Measurements from ENCODE around the gene ACOXL.
"Not testable (repeated sequence)": the region's sequence is repeated elsewhere in the genome, so short reads cannot be mapped to it uniquely, and the experiment has no call there.

ACOXL gene

DNA sequence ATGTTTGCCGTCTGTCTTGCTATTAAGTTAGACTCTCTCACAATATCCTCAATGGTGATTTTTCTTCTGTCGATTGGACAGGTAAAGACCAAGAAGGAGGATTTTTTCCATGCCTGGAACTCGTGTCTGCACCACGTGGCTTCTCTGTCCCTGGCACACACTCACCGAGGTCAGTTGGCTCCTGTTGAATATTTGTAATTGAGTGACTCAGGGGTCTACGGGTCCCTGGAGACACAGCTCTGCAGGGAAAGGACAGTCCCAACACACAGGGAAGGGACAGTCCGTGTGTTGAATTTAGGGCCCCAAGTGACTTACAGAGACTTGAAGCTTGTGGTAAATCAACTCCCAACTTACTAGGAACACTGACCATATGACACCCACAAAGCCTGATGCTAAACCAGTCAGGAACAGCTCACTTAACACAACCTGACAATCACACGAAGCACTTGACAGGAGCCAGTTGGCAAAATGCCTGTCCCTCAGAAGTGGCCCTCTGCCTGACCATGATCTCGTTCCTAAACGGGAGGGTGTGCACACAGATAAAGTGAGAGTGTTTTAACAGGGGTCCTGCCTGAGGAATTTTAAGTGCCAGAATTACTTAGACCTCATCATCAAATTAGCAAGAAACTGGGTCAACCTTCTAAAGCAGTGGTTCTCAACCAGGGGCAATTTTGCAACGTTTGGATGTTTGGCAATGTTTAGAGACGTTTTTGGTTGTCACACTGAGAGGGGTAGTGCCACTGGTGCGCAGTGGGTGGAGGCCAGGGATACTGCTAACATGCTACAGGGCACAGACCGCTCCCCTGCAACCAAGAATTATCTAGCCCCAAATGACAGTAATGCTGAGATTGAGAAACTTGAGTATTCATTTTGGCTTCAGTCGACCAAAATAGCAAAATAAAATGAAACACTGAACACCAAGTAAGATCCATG lies 299.4 kb downstream of the ACOXL start:
- DNase-seq = no peak
- intact Hi-C loops (cut with DNase I) = no loop called here

DNA sequence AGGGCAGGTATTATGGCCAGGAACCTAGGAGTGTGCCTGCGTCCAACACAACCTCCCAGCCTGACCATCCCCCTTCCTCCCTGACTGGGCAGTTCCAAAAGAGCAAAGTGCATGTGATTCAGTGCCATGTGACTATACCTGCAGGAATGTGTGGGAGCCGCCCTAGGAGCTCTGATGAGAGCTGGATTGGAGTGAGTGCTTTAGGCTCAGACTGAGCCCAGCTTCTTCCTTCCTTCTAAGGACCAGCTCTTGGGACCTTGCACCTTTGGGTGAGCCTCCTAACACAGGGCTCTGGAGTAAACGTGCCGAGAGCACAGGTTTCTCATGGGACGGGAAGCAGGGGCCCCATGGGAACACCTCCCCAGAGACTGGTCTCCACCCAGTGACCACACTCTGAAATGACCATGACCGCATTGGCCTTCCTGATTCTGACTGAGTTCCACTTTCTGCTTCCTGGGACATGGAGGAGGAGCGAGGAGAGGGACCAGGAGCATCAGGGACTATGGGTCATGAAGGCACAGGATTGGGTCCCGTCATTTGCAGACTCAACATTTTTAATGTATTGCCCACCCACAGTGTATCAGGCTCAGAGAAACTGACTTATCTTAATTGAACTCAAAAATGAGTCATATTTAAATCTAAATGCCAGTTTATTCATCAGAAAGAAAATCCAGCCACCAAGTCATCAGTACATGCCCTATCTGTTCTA lies 300.5 kb downstream of the ACOXL start:
- intact Hi-C loops (cut with DNase I) = no loop called here
- DNase-seq = no peak

DNA sequence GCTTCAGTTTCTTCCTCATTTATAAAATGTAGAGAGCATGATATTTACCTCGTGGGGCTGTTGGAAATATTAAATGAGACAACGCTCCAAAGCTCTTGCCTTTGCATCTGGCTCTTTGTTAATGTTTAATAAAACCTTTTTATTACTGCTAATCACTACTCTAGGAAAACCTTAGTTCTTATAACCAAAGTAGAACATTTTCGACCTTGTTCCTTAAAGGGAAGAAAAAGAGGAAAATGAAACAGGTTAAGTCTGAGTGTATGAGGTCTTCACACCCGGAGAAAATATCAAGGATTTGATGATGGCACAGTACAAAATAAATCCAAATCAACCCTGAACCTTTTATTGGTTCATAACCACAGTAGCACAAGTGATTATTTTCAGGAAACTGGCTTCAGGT lies 301.8 kb downstream of the ACOXL start:
- DNase-seq = no peak
- intact Hi-C loops (cut with DNase I) = no loop called here

DNA sequence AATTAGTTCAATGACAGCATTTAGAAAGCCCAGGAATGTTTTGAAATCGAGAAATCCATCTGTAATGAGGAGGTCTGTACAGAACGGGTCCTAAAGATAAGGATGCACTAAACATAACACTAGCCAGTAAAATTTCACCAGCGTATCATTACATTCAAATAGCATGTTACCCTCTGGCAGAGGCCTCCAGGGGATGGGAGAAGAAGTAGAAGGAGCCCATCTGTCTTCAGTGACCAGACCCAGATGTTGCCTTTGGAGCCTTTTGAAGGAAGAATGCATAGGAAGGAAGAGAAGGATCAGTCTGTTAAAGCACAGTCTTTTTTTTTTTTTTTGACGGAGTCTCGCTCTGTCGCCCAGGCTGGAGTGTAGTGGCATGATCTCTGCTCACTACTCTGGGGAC lies 302.2 kb downstream of the ACOXL start:
- intact Hi-C loops (cut with DNase I) = no loop called here
- no peak for DNase-seq

DNA sequence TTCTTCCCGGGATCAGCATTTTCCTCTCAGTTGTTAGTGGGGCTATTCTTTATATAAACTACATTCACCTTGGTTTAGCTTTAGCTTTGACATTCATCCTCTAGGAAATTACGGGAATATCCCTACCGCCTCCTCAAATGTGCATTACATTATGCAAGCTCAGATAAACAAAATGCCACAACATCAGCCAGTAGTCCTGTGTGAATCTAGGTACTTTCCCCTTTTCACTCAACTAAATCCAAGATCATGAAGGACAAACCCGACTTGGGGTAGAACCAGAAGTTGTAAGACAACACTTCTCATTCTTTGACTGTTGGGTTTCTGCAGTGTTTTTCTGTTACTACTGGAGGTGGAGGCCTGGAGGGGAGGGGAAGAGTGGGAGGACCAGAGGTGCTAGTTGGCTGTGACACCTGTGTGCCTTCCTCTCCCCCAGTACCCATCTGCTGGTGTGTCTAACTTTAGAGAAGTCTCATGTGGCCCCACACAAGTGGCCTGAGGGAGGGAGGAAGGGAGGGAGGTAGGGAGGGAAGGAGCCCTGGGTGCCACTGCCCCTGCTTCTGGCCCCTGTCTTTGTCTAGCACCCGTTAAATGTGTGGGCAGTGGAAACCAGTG lies 303.6 kb downstream of the ACOXL start:
- intact Hi-C loops (cut with DNase I) = no loop called here
- no peak for DNase-seq

DNA sequence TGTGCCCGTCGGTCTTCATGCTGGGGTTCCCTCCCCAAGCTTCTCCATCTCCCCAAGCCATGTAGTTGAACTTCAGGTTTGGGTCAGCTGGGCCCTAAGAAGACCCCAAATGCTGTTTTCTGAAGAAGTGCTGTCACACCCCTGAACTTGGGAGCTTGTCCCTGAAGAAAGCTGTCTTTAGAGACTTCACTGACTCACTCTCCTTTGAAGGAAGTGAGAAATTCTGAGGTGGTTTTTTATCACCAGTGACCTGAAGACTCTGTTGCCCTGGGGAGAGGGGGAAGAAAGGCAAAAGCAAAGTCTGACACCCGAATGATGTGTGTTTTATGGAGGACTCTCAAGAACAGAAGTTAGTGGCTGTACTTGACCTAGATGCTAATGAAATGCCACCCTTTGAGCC lies 304.8 kb downstream of the ACOXL start:
- intact Hi-C loops (cut with DNase I) = no loop called here
- DNase-seq = no peak

DNA sequence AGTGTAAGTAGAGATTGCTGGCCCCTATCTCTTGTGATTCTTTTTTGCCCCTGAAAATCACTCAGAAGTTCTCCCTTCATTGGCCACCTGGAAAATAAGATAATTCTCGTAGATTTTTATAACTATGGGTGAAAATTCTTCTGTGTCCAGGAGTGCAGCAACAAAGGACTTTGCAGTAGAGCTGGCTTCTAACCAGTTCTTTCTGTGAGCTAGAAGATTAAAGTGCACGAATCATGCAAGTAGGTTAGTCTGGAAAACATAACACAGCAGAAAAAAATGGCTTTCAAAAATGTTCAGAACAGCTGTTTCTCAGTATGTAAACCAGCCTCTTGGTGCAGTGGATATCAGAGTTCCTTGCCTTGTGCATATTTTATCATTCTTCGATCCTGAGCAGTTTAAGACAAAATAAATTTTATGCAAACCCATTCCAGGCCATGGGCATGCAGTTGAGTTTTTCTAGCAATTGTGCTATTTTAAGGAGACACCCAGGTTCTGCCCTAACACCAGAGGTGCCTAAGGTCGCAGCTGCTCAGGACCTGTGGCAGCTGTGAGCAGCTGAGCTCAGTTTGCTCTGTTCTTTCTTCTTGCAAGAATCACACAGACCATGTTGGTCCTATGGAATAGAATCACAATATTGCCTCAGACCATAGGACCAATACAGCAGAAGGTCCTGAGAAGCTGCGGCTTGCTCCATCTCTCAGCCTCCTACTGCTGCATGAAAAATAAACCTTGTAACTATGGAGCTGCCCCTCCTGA lies 307.4 kb downstream of the ACOXL start:
- no peak for DNase-seq

DNA sequence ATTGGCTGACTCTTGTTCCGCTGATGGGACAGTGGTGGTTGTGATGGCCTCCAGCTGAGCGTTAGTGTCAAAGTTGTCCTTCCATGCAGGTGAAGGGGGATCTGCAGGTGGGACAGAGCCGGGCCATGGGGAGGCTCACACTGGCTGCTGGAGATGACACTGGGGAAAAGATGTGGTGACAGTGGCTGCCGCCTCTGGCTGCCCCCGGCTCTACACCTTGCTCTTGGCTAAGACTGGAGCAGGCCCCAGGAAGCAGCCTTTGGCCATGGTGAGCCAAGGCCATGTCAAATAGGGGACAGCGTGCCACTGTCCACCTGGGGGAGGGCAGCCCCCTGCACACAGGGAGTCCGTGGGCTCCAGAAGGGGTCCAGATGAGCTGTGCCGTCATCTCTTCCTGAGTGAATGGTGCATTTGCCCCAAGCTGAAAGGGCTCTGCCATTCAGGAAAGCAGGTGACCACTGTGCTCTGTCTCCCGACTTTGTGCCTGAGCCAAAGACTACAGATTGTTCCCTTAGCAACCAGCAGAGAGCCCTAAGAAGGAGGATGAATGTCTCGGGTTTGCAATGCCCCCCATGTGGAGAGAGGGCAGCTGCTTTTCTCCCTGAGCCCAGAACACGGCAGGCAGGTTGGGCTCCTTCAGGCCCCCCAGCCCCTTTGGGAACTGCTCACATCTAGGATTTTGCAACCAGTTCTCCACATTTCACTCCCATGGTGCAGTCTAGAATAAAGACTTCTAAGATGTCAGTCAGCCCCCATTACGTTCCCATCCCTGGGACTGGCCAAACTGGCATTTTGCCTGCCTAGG lies 309.2 kb downstream of the ACOXL start:
- no peak for DNase-seq
- intact Hi-C loops (cut with DNase I) = no loop called here

More for the DNA sequence above, 307.4 kb downstream of the ACOXL start:
- intact Hi-C loops (cut with DNase I) = no loop called here

DNA sequence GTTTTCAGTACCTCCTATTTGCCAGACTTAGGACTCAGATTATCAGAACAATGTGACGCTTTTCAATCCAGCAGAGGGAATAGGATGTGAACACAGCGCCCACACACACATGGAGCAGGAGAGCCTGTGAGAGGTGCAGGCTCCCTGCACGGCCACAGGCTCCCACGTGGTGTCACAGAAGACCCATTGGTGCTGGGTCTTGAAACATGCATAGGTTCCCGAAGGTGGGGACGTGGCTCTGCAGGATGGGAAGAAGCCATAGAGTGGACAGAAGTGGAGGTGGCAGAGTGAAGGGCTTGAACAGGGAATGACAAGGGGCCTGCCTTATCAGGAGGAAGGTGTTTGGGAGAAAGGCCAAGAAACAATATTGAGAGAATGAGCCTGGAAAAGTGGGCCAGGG lies 309.9 kb downstream of the ACOXL start:
- intact Hi-C loops (cut with DNase I) = no loop called here
- no peak for DNase-seq

DNA sequence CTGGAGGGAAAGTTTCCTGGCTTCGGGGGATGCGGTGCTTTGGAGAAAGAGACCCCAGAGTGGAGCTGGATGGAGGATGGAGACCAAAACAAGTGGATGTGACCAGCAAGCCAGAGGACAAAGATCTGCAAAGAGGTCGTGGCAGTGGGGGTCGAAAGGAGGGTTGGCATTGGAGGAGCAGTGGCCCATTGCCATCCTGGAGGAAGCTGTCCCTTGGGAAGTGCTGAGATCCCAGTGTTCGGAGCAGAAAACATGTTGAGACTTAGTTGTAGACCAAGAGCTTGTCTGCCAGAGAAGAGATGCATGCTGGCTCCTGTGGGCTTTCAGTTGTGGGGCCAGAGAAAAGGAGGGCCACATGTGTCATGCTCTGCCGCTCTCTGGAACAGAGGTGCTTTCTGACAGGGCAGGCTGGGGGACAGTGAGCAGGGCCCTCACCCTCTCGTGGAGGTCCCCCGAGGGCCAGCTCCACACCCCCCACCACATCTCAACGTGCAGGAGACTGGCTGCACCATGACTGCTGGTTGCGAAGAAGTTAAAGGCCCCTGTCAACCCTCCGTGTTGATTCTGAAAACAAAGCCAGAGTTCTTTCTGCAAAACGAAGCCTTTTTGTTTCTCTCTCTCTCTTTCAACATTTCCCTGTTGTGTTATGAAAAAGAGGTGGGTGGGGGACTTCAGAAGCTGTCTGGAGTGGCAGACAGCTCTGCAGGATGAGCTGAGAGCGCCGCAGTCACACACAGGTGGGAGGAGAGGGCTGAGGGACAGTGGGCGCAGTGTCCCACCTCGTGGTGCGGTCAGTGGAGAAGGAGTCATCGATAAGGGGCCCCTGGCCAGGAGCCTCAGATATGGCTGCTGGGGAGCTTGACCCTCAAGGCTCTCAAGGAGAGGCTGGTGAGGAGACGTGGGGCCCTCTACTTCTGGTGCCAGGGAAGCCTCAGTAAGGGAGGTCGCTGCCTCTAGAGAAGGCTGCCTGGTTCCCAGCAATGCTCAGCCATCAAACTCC lies 310.7 kb downstream of the ACOXL start:
- intact Hi-C loops (cut with DNase I) = no loop called here
- DNase-seq = no peak

DNA sequence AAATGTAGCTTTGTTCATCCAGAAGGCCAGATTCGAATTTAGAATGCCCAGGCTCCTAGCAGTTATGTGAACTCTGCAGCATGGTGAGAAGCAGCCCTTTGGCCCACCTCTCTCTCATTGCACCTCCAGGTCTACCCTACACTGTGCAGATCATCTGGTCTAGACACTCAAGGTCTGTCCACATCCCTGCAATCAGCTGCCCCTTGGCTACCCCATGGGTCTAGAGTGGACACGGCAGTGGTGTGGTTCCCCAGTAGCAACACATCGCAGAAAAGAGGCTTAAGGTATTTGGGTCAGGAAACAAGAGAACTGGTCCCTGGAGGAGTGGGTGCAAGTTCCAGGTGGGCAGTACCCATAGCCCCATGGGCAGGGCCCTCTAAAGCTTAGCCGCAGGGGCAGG lies 311.7 kb downstream of the ACOXL start:
- no peak for DNase-seq
- intact Hi-C loops (cut with DNase I) = no loop called here

DNA sequence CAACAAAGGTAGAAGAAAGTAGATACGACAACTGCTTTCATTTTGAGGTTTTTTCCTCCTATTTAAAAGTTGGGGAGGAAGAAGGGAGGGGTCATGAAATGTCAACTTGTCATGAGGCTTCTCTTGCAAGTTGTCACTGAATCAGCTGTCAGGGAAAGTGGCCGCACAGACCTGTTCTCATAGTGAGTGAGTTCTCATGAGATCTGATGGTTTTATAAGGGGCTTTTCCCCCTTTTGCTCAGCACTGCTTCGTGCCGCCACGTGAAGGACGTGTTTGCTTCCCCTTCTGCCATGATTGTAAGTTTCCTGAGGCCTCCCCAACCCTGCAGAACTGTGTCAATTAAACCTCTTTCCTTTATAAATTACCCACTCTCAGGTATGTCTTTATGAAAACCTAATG lies 312.9 kb downstream of the ACOXL start:
- intact Hi-C loops (cut with DNase I); DNase-seq: not testable (repeated sequence)

DNA sequence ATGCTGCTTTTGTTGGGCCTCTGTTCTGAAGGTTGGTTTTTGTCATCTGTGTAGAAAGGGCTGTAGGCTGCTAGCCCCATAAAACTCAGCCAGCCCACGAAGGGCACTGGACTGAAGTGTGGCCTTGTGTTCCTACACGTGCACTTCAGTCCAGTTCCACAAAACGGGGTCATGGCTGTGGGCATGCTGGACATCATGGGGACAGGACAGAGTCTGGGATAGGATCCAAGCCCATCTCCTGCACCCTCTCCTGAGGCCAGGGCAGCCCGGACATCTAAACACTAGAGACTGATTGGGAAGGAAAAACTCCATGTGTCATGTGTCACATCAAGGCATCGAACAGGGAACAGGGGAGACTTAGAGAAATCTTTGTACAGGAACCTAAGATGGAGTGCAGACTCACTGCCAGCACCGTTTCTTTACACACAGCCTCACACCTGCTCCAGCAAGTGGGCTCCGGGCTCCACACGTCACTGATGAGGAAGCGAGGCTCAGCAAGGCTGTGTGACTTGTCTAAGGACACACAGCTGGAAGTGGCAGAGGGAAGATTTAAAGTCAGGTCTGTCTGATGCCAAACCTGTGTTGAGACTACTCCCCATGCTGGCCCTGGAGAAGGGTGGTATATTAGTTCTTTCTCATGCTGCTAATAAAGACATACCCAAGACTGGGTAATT lies 313.5 kb downstream of the ACOXL start:
- intact Hi-C loops (cut with DNase I) = no loop called here

DNA sequence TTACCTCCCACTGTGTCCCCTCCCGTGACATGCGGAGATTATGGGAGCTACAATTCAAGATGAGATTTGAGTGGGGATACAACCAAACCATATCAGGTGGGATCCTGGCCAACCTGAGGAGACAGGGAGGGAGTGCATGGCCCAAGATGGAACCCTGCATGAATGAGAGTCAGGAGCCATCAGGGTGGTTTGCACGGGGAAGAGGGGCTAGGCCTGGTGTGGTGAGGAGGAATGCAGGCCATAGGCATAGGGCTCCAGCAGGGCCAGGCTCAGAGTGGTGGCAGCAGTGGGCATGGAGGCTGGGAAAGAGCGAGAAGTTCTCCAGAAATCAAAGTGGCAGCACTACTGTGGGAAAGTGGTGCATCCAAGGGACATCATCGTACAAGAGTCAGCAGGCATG lies 314.3 kb downstream of the ACOXL start:
- intact Hi-C loops (cut with DNase I) = no loop called here
- DNase-seq = no peak

More for the DNA sequence above, 313.5 kb downstream of the ACOXL start:
- DNase-seq = no peak

DNA sequence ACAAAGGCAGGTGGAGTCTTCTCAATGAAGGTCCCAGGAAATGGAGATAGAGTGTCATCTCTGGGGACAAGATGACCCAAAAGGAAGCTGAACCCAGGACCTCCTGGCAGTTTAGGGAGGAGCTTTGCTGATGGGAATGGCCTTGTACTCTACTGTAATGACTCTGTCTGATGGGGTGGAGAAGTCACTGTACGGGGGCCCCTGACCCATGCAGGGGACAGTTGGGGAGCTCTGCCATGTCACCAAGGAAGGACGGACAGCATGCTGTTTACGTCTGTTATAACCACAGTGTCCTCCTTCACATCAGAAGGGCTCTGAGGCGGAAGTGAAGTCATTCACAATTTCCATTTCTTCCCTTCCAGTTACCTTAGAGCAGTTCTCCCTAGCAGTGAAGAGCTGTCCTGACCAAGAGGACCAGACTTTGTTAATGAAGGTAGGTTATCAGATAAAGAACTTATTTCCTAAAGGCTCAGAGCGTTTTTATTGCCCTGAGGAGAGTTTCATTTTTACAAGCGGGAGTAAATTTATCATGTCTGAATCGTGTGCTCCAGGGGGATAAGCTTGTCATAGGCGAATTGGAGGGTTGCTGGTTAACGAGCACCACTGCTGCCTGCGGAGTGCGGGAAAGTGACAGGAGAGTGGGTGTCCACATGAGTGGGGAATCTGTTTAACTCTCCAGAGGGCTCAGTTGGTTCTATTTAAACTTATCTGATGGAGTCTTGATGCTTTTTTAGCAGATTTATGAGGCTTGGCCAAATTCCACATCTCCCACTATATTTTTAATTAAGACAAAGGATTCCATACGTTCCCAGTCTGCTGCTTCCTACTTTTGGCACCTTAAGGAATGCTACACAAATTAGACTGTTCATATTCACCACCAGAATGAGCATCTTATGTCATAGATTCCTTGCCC lies 316.7 kb downstream of the ACOXL start:
- peak in 3 of 42 donors; percentile 11 to 19 (median 15) for DNase-seq
- intact Hi-C loops (cut with DNase I) = no loop called here
